H1 (cell line): ENCODE results near the gene PPP2R2B. TPM values are rescaled to one million over a fixed set of nuclear protein-coding genes. Genes with fewer than 3 reads are reported as not detected.

ENCODE experiments used
- CTCF ChIA-PET: fragments of 300-600 bp; sonication (Branson Sonifier 250); formaldehyde crosslinking; loops from one replicate; lab custom pipeline; 2021; ENCODE audit not compliant: partially characterized antibody; lab: Charles Lee
- POLR2A ChIA-PET: fragments of 300-600 bp; sonication (Branson Sonifier 250); formaldehyde crosslinking; loops from one replicate; lab custom pipeline; 2021; ENCODE audit warnings: inconsistent platforms; ENCODE audit not compliant: partially characterized antibody; lab: Charles Lee
- DNase-seq, 2 experiments: peaks; one replicate each; pipeline versions ENCODE4 v3.0.0 to v3.0.0-alpha.2; 2010 to 2022; ENCODE audit warnings: low spot score in 2 of 2, low read depth in 1 of 2, mixed read lengths in 1 of 2
- FAIRE-seq: peaks from 2 replicates; lab custom pipeline; 2011; peaks lifted over from hg19 to GRCh38; lab: Jason Lieb, UNC
- H2AFZ ChIP-seq: 2 replicates; pipeline ENCODE4 v1.8.1; 2012; ENCODE audit warnings: low read length, inconsistent platforms
- H2AK5ac ChIP-seq: 2 replicates; pipeline ENCODE4 v1.6.1; 2013; ENCODE audit warnings: low read depth, low read length
- H2BK120ac ChIP-seq: replicated peaks from 2 replicates; pipeline ENCODE3; 2013; ENCODE audit warnings: low read depth, low read length, inconsistent platforms
- H2BK12ac ChIP-seq: 2 replicates; pipeline ENCODE4 v1.6.1; 2013; ENCODE audit warnings: low read depth, low read length
- H2BK15ac ChIP-seq: 2 replicates; pipeline ENCODE4 v1.6.1; 2013; ENCODE audit warnings: low read length
- H2BK20ac ChIP-seq: 2 replicates; pipeline ENCODE4 v1.6.1; 2013; ENCODE audit warnings: low read length
- H2BK5ac ChIP-seq: 2 replicates; pipeline ENCODE4 v1.6.1; 2013; ENCODE audit warnings: low read depth, low read length
- H3K14ac ChIP-seq: 2 replicates; pipeline ENCODE4 v1.6.1; 2013; ENCODE audit warnings: inconsistent platforms; ENCODE audit not compliant: insufficient read length
- H3K18ac ChIP-seq: 2 replicates; pipeline ENCODE4 v1.6.1; 2013; ENCODE audit warnings: low read length; ENCODE audit errors: extremely low read depth
- H3K23ac ChIP-seq: 2 replicates; pipeline ENCODE4 v1.6.1; 2013; ENCODE audit warnings: inconsistent platforms; ENCODE audit not compliant: insufficient read length
- H3K23me2 ChIP-seq: 2 replicates; pipeline ENCODE4 v1.6.1; 2013; ENCODE audit warnings: low read depth, low read length
- H3K27ac ChIP-seq: 2 replicates; pipeline ENCODE4 v1.6.1; 2011; ENCODE audit warnings: low read depth, low read length, inconsistent platforms
- H3K27me3 ChIP-seq, 4 experiments: replicated peaks in 1 of 4; 1 replicate in 1 of 4; 2 replicates in 3 of 4; pipeline versions ENCODE4 v1.6.1 to v1.8.1; 2011 to 2013; ENCODE audit warnings: low read length in 3 of 4, mild to moderate bottlenecking in 3 of 4, inconsistent platforms in 2 of 4, mixed read lengths in 2 of 4, moderate library complexity in 1 of 4; ENCODE audit not compliant: control insufficient read depth in 3 of 4, insufficient read depth in 3 of 4; ENCODE audit errors: extremely low read depth in 1 of 4
- H3K36me3 ChIP-seq, 4 experiments: 2 replicates each; pipeline versions ENCODE4 v1.6.1 to v1.8.1; 2011 to 2013; ENCODE audit warnings: mild to moderate bottlenecking in 4 of 4, low read length in 3 of 4, moderate library complexity in 2 of 4, control low read depth in 1 of 4, inconsistent platforms in 1 of 4; ENCODE audit not compliant: insufficient read depth in 4 of 4, control insufficient read depth in 2 of 4
- H3K4ac ChIP-seq: replicated peaks from 2 replicates; pipeline ENCODE3; 2013; ENCODE audit warnings: low read length, low read depth, mixed read lengths, inconsistent platforms; ENCODE audit not compliant: insufficient read length
- H3K4me1 ChIP-seq, 4 experiments: replicated peaks in 1 of 4; 1 replicate in 1 of 4; 2 replicates in 3 of 4; pipeline versions ENCODE4 v1.6.1 to v1.8.1; 2011 to 2013; ENCODE audit warnings: low read length in 3 of 4, inconsistent platforms in 2 of 4, mixed read lengths in 1 of 4; ENCODE audit not compliant: insufficient read depth in 4 of 4, control insufficient read depth in 3 of 4
- H3K4me2 ChIP-seq, 2 experiments: 2 replicates each; pipeline versions ENCODE4 v1.6.1 to v1.8.1; 2011 to 2013; ENCODE audit warnings: low read depth in 2 of 2, low read length in 2 of 2, control low read depth in 1 of 2, inconsistent platforms in 1 of 2, mild to moderate bottlenecking in 1 of 2; ENCODE audit not compliant: insufficient read depth in 1 of 2
- H3K4me3 ChIP-seq, 4 experiments: fragments of 200-600, 300-600 bp in 1 of 4; sonication (generic), shearing (Covaris generic), sonication (Bioruptor Twin) in 1 of 4; 2 replicates each; pipeline versions ENCODE4 v1.5.1 to v1.8.1; 2011 to 2016; ENCODE audit warnings: low read length in 4 of 4, low read depth in 3 of 4, control low read depth in 2 of 4, inconsistent platforms in 2 of 4, mild to moderate bottlenecking in 2 of 4, mixed read lengths in 1 of 4, moderate library complexity in 1 of 4; ENCODE audit not compliant: insufficient read depth in 2 of 4; ENCODE audit errors: extremely low read depth in 1 of 4
- H3K56ac ChIP-seq: replicated peaks from 2 replicates; pipeline ENCODE3; 2013; ENCODE audit warnings: low read depth, mild to moderate bottlenecking, mixed read lengths, low read length, inconsistent platforms; ENCODE audit not compliant: insufficient read length
- H3K79me1 ChIP-seq: 2 replicates; pipeline ENCODE4 v1.6.1; 2013; ENCODE audit warnings: low read depth, low read length, control low read depth
- H3K79me2 ChIP-seq, 2 experiments: 2 replicates each; pipeline versions ENCODE4 v1.6.1 to v1.8.1; 2012 to 2013; ENCODE audit warnings: low read length in 2 of 2, mild to moderate bottlenecking in 2 of 2, inconsistent platforms in 1 of 2; ENCODE audit not compliant: insufficient read depth in 2 of 2, control insufficient read depth in 1 of 2
- H3K9ac ChIP-seq, 4 experiments: replicated peaks in 1 of 4; 1 replicate in 1 of 4; 2 replicates in 3 of 4; pipeline versions ENCODE4 v1.6.1 to v1.8.1; 2011 to 2013; ENCODE audit warnings: low read depth in 3 of 4, low read length in 3 of 4, control low read depth in 2 of 4, mild to moderate bottlenecking in 2 of 4, moderate library complexity in 2 of 4, inconsistent platforms in 1 of 4; ENCODE audit errors: extremely low read depth in 1 of 4
- H3K9me3 ChIP-seq, 2 experiments: 2 replicates each; pipeline versions ENCODE4 v1.6.1 to v1.8.1; 2012 to 2013; ENCODE audit warnings: mild to moderate bottlenecking in 2 of 2, moderate library complexity in 2 of 2, control low read depth in 1 of 2, inconsistent platforms in 1 of 2, low read depth in 1 of 2, low read length in 1 of 2, mixed read lengths in 1 of 2; ENCODE audit not compliant: insufficient read depth in 2 of 2
- H4K20me1 ChIP-seq, 2 experiments: replicated peaks in 1 of 2; 2 replicates each; pipeline versions ENCODE3 to v1.8.1; 2011 to 2013; ENCODE audit warnings: inconsistent platforms in 2 of 2, low read length in 2 of 2, mild to moderate bottlenecking in 1 of 2; ENCODE audit not compliant: insufficient read depth in 2 of 2, control insufficient read depth in 1 of 2
- H4K5ac ChIP-seq: 2 replicates; pipeline ENCODE4 v1.6.1; 2013; ENCODE audit warnings: low read length, low read depth, mixed read lengths, inconsistent platforms; ENCODE audit not compliant: insufficient read length
- H4K8ac ChIP-seq: 2 replicates; pipeline ENCODE4 v1.8.0; 2013; ENCODE audit warnings: mild to moderate bottlenecking, moderate library complexity, low read length, inconsistent platforms; ENCODE audit not compliant: insufficient read depth; ENCODE audit errors: extremely low read depth
- H4K91ac ChIP-seq: replicated peaks from 2 replicates; pipeline ENCODE3; 2013; ENCODE audit warnings: low read length, mixed read lengths, inconsistent platforms; ENCODE audit not compliant: insufficient read length
- BACH1 ChIP-seq: IDR thresholded peaks from 2 replicates; pipeline ENCODE4 v1.6.1; 2012; ENCODE audit warnings: low read length, improper control_type of control experiment
- BCL11A ChIP-seq, 2 experiments: IDR thresholded peaks; one replicate each; pipeline ENCODE4 v1.6.1; 2011; ENCODE audit warnings: low read depth in 2 of 2, low read length in 2 of 2, mild to moderate bottlenecking in 2 of 2
- EZH2 ChIP-seq: fragments of 200-600 bp; sonication (generic); IDR thresholded peaks from 2 replicates; pipeline ENCODE4 v1.7.1; 2012; ENCODE audit warnings: low read depth, mild to moderate bottlenecking, moderate library complexity, low read length, inconsistent platforms; ENCODE audit not compliant: severe bottlenecking
- JUN ChIP-seq: IDR thresholded peaks from 2 replicates; pipeline ENCODE4 v1.6.1; 2011; ENCODE audit warnings: low read depth, mild to moderate bottlenecking, improper control_type of control experiment, low read length
- MAX ChIP-seq: IDR thresholded peaks from 2 replicates; pipeline ENCODE4 v1.6.1; 2012; ENCODE audit warnings: inconsistent platforms
- NANOG ChIP-seq: IDR thresholded peaks from 2 replicates; pipeline ENCODE4 v1.6.1; 2011; ENCODE audit warnings: low read length, low read depth, mild to moderate bottlenecking, inconsistent platforms; ENCODE audit not compliant: insufficient read depth, poor library complexity, severe bottlenecking
- NRF1 ChIP-seq: IDR thresholded peaks from 2 replicates; pipeline ENCODE4 v1.6.1; 2011; ENCODE audit warnings: mild to moderate bottlenecking, low read depth, low read length, improper control_type of control experiment
- RAD21 ChIP-seq, 2 experiments: IDR thresholded peaks in 1 of 2; conservative IDR thresholded peaks in 1 of 2; 2 replicates each; pipeline ENCODE4 v1.6.1; 2011; ENCODE audit warnings: low read depth in 2 of 2, low read length in 2 of 2, improper control_type of control experiment in 1 of 2, inconsistent platforms in 1 of 2, mild to moderate bottlenecking in 1 of 2, moderate library complexity in 1 of 2
- RBBP5 ChIP-seq: IDR thresholded peaks from 2 replicates; pipeline ENCODE4 v1.7.1; 2012; ENCODE audit warnings: low read depth, mild to moderate bottlenecking, inconsistent platforms, low read length, moderate library complexity, borderline replicate concordance
- SAP30 ChIP-seq: fragments of 300-600 bp; sonication (generic); IDR thresholded peaks from 2 replicates; pipeline ENCODE4 v1.7.1; 2012; ENCODE audit warnings: low read length, moderate library complexity, mild to moderate bottlenecking, inconsistent platforms; ENCODE audit not compliant: insufficient read depth, insufficient replicate concordance
- TAF1 ChIP-seq: IDR thresholded peaks from 2 replicates; pipeline ENCODE4 v1.6.1; 2011; ENCODE audit warnings: mild to moderate bottlenecking, low read depth, low read length
- TBP ChIP-seq: IDR thresholded peaks from 2 replicates; pipeline ENCODE4 v1.6.1; 2011; ENCODE audit warnings: low read depth, low read length, improper control_type of control experiment
- TCF12 ChIP-seq: IDR thresholded peaks from 2 replicates; pipeline ENCODE4 v1.6.1; 2011; ENCODE audit warnings: low read depth, mild to moderate bottlenecking, low read length
- TEAD4 ChIP-seq: IDR thresholded peaks from 2 replicates; pipeline ENCODE4 v1.6.1; 2012; ENCODE audit warnings: low read depth, low read length, inconsistent platforms, mixed read lengths
- YY1 ChIP-seq: IDR thresholded peaks from 2 replicates; pipeline ENCODE4 v1.6.1; 2011; ENCODE audit warnings: low read depth, mild to moderate bottlenecking, low read length
- WGBS, 2 experiments: shearing (Covaris generic) in 1 of 2; methylation state at CpG; one replicate each; pipeline versions ENCODE4 v1.1.6 to v1.1.7; 2013 to 2015; ENCODE audit warnings: low lambda C conversion rate in 2 of 2, mixed read lengths in 2 of 2, inconsistent platforms in 1 of 2, low coverage in 1 of 2, missing lambda C conversion rate in 1 of 2; ENCODE audit not compliant: insufficient replicate concordance in 2 of 2, insufficient coverage in 1 of 2, insufficient read length in 1 of 2; ENCODE audit errors: extremely low coverage in 1 of 2, missing lambda C conversion rate in 1 of 2; 5-methylcytosine and 5-hydroxymethylcytosine counted together
- polyA plus RNA-seq, 7 experiments: library from polyadenylated mRNA; depleted of rRNA in 3 of 7; stranded (reverse) in 5 of 7; unstranded in 2 of 7; fragments of >200 nt in 5 of 7; fragments of 200-250 nt in 2 of 7; gene quantifications; 1 replicate in 5 of 7; 2 replicates in 1 of 7; 4 replicates in 1 of 7; pipeline versions ENCODE4 v1.2.1 to v1.2.3, GENCODE V29; 2011 to 2013; ENCODE audit warnings: missing spikeins in 2 of 7, mixed read lengths in 2 of 7
- total RNA-seq: library from RNA; stranded (reverse); fragmentation: NEBNext Ultra II Directional; extraction: Animal tissue kit (Norgen Biotek cat#: 25700); gene quantifications from 2 replicates; pipeline ENCODE4 v1.2.1, GENCODE V29; 2021

PPP2R2B gene
- total and polyA plus RNA-seq, 2 of the 8 experiments (the other 6 are each of a cell fraction or from before 2014, with no cell fraction given) = 21.1 to 37.1 TPM

DNA sequence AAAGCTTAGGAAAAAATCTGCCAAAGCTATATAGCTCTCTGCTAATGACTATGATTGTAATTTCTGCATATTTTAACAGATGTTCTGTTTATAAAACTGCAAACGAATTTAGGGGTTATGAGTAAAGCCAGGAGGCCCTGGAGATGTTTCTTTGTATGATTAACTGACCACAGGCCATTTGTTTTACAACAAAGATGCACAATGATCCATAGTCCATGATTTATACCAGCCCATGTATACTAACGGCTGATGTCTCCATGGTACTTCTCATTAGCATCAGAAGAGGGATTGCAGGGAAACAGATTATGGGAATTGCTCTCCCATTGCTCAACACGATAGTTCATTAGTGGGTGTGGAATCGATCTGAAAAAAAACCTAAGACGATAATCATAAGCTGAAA, 78.9 kb downstream of the PPP2R2B start:
- Histone ChIP-seq H3K56ac (no peak overlapping the region), H2BK12ac (no peak overlapping the region), H2AFZ (no peak overlapping the region), H3K4me1 (peaks cover 0 to 25% (median 18%) of the 10 kb centered on the region in 4 experiments; a peak in 5 of 7 replicates), H3K23ac (no peak overlapping the region), H4K91ac (no peak overlapping the region), H3K23me2 (no peaks in the 10 kb centered on the region), H2BK20ac (no peak overlapping the region), H2BK120ac (no peak overlapping the region), H3K4me3 (no peak overlapping the region), H3K79me1 (no peaks in the 10 kb centered on the region), H3K27ac (no peak overlapping the region), H3K36me3 (no peaks in the 10 kb centered on the region), H4K5ac (no peak overlapping the region), H3K9me3 (no peaks in the 10 kb centered on the region), H3K14ac (no peak overlapping the region), H3K18ac (no peak overlapping the region), H3K4me2 (no peak overlapping the region), H2BK5ac (no peak overlapping the region), H4K20me1 (no peaks in the 10 kb centered on the region), H2BK15ac (no peak overlapping the region), H3K9ac (no peak overlapping the region), H3K27me3 (no peaks in the 10 kb centered on the region), H4K8ac (no peak overlapping the region), H3K4ac (no peak overlapping the region), H3K79me2 (peaks cover 0 to 5% of the 10 kb centered on the region in 2 experiments; a peak in 1 of 4 replicates), H2AK5ac (no peak overlapping the region)
- POLR2A ChIA-PET = no interaction called here
- 82% methylated on average over 5 of the region's 5 CpGs; no CpG with 5 or more reads in 1 of the 2 experiments for WGBS, 2 experiments
- no peak for FAIRE-seq
- CTCF ChIA-PET = no interaction called here
- no peak for DNase-seq
- no peak for TF ChIP-seq BCL11A (IDR thresholded peaks at IDR 0.05; ENCODE audit: low read depth in 2 of 2, low read length in 2 of 2)
- no peak for TF ChIP-seq YY1
- TF ChIP-seq SAP30 = no peak
- no peak for TF ChIP-seq MAX
- TF ChIP-seq TEAD4 = no peak
- TF ChIP-seq NRF1 = no peak
- no peak for TF ChIP-seq JUN
- TF ChIP-seq RBBP5 = no peak
- no peak for TF ChIP-seq TAF1
- TF ChIP-seq RAD21 (IDR thresholded peaks at IDR 0.05 in 1 of 2, conservative IDR thresholded peaks at IDR 0.05 in 1 of 2; ENCODE audit: low read depth in 2 of 2, low read length in 2 of 2) = no peak
- TF ChIP-seq EZH2 = no peak
- TF ChIP-seq TBP = no peak
- TF ChIP-seq BACH1 = no peak
- no peak for TF ChIP-seq NANOG
- no peak for TF ChIP-seq TCF12
